HG03108 (cell line): ENCODE measurements around the gene AFF3.
"Not testable (repeated sequence)": the region's sequence is repeated elsewhere in the genome, so short reads cannot be mapped to it uniquely, and the experiment has no call there.

Experiments
- ATAC-seq: cut with Tn5 transposase; IDR thresholded peaks from one replicate; pipeline ENCODE4 v1.9.1; 2021; ENCODE audit warnings: moderate library complexity; ENCODE audit not compliant: unreplicated experiment

AFF3 gene, protein sequence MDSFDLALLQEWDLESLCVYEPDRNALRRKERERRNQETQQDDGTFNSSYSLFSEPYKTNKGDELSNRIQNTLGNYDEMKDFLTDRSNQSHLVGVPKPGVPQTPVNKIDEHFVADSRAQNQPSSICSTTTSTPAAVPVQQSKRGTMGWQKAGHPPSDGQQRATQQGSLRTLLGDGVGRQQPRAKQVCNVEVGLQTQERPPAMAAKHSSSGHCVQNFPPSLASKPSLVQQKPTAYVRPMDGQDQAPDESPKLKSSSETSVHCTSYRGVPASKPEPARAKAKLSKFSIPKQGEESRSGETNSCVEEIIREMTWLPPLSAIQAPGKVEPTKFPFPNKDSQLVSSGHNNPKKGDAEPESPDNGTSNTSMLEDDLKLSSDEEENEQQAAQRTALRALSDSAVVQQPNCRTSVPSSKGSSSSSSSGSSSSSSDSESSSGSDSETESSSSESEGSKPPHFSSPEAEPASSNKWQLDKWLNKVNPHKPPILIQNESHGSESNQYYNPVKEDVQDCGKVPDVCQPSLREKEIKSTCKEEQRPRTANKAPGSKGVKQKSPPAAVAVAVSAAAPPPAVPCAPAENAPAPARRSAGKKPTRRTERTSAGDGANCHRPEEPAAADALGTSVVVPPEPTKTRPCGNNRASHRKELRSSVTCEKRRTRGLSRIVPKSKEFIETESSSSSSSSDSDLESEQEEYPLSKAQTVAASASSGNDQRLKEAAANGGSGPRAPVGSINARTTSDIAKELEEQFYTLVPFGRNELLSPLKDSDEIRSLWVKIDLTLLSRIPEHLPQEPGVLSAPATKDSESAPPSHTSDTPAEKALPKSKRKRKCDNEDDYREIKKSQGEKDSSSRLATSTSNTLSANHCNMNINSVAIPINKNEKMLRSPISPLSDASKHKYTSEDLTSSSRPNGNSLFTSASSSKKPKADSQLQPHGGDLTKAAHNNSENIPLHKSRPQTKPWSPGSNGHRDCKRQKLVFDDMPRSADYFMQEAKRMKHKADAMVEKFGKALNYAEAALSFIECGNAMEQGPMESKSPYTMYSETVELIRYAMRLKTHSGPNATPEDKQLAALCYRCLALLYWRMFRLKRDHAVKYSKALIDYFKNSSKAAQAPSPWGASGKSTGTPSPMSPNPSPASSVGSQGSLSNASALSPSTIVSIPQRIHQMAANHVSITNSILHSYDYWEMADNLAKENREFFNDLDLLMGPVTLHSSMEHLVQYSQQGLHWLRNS (N-terminal part only)

DNA sequence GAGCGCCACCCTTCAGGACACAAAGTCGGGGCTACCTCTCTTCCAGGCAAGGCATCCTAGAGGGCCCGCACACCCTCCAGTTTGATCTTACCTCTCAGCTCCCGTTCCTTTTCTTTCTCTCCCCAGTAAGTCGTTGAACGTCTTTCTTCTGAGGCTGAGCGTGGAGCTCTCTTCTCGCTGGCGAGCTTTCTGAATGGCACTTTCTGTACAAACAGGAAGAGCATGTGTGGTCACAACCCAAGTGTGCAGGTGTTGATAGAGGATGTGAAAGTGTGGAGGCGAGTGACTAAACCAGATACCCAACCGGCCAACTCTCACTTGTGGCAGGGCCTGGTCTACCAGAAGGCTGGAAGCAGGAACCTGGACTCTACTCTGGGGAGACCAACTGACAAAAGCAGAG is at the start of gene AFF3:
TSS of gene AFF3 (minus strand) at position 198 of the 400 bp plus-strand sequence. CDS start 38,136 bp downstream, outside the sequence.
- ATAC-seq = peak; percentile 98

DNA sequence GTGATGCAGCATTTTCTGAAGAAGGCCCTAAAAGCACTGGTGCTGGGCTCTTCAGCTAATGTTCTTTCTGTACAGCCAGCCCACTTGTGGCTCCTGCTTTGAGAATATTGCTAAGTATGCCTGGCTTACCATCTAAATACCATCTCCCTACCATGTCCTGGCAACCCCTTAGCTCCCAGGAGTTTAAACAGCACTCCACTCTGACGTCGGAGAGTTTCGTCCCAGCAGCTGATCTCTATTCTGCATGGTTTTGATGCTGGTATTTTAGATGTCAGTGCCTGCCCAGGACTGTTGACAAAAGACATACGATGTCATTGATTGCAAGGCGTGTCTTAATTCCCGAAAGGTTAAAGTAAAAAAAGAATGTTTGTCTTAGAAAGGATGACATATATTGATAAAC is 47.0 kb upstream of the AFF3 start:
- no peak for ATAC-seq

DNA sequence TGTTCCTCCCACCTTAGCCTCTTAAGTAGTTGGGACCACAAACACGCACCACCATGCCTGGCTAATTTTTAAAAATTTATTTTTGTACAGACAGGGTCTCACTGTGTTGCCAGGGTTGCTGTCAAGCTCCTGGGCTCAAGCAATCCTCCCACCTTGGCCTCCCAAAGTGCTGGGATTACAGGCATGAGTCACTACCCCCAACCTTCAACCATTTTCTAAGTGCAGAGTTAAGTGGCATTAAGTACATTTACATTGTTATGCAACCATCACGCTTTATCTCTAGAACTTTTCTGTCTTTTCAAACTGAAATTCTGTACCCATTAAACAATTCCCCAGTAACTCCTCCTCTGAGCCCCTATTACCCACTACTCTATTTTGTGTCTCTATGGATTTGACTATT is 45.9 kb upstream of the AFF3 start:
- no peak for ATAC-seq

DNA sequence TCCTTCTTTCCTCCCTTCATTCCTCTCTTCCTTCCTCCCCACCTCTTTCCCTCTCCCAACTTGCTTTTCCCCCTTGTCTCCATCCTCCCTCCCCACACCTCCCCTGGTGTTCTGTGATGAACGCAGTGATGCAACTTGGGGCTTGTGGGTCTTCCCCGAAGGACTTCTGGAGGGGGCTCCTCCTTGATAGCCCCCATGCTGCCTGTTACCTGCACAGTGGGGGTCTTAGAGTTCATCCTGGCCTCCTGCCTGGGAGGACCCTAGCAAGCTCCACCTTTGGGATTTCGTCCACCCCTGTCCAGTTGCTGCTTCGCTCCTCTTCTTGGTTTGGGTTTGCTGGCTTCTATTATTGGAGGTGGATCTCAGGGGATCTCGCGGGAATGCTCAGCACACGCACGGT is 43.7 kb upstream of the AFF3 start:
- no peak for ATAC-seq

DNA sequence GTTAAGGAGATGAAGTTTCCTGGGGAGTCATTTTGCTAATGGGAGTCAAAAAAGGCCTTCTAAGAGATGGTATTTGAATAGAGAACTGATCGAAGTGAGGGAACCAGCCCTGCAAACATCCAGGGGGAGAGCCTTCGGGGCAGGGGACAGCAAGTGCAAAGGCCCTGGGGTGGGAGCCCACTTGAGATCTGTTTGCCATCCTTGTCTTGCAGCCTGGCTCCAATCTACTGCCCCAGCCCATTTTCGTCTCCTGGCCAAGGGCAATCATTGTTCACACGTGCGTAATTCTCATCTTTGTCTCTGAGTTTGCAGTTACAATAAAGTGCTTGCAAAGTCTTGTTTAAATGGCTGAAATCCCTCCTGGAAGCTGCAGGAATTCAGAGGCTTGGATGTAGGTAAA is 43.1 kb upstream of the AFF3 start:
- no peak for ATAC-seq

DNA sequence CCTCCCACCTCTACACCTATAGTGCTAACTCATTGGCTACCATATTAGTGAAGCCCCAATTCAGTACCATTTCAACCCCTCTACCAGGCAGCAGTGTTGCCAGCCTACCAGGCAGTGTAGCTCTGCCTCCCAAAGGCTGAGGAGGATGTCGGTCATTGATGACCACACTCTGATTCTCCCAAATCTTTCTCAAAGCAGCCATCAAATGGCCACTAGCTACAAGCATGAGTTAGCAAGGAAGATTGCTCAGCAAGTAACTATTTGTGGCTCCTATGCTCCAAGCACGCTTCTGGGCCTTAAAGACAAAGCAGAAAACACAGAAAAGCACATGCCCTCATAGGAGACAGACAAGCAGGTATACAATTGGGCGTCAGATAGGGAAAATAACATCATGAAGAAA is 42.7 kb upstream of the AFF3 start:
- no peak for ATAC-seq

DNA sequence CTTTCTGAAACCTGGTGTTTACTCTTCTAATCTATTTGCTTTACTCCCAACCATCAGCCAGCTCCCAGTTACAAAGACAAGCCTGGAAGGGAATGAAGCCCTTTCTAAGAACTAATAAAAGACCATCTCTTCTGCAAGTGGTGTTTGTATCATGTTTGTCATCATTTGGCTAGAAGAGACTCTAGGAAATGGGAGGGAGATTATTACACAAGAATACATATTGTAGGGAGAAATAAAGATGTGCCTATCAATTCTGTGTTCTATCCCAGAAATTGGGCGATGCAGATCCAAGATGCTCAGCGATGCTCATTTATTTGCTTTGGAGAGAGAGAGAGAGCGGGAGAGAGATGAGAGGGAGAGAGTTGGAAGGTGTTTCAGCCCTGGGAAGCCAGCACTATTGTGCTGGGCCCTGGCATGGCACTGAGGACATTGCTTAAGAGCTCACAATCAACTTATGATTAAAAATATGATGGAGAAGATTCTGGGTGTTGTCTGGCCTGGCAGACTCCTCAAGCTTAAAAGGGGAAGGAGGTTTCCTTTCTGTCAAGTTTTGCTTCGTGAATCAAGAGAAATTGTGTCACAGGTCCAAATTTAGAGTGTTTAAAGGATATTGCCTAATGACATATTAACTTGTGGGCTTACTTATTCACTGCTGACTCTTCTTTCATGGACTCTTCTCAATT is 41.8 kb upstream of the AFF3 start:
- ATAC-seq = no peak

DNA sequence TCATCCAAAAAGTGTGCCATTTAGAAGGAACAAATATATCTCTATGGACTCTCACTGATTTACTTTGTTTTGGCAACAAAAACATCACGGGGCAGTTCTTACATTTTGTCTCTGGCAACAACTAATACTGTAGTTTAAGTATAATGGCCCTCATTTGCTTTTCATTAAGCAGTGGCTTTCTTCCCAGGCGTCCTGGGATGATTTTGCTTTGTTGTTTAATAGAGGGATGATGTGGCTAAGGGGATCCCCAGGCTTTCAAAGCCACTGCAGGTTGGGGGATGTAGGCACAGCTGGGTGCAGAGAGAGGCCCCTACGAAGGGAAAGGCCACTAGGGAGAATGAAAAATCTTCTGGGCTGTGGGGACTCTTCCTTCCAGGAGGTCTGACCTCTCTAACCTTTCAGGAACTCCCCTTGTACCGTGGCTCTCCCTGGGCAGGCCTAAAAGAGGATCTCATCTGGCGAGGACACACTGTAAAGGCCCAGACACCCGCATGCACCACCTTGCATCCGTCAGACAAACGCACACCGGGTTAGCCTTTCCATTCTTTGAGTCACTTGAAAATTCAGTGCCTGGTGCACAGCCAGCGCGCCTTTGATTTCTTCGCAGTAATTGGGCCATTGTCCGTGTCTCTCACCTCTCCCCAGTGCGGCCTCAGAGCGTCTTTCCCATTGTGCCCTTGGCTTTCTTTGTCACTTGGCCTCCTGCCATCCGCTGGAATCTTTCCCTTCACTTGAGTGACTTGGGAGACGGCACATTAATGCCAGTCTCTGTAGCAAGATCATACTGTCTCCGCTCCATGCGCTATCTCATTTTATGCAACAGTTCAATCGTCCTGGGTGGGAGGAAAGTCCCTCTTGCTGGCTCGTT is 40.3 kb upstream of the AFF3 start:
- ATAC-seq = no peak

DNA sequence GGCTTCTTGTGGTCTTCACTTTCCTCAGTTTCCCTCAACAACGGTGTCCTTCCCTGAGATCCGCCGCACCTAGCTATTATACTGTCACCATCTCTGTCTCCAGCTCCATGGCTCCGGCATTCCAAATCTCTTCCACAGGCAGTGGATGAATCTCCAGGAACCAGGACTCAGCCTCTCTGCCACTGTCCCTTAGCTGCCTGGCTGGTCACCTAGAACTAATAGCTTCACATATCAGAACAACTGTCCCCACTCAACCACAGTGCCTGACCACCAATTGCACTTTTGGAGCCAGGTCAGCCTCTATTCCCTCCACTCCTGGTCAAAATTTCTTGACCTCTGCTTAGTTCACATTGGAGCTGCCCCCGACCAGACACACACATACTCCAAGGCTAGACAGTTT is 38.1 kb upstream of the AFF3 start:
- no peak for ATAC-seq

DNA sequence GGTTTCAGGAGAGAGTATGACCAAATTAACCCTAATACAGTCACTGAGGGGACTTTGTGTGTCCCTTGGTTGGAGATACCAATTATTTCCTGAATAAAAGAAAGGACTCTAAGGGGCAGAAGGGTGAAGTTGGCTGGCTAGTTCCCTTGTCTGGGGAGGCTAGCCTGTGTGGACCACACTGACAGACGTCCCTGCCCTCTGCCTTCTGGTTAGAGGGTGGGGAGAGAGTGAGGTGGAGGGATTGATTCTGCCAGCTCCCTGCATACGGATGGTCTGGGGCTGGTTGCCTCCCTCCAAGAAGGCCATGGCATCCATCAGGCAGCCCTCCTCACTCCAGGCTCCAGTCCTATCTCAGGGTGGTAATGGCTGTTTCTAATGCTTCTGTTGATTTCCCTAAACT is 37.4 kb upstream of the AFF3 start:
- ATAC-seq = no peak

DNA sequence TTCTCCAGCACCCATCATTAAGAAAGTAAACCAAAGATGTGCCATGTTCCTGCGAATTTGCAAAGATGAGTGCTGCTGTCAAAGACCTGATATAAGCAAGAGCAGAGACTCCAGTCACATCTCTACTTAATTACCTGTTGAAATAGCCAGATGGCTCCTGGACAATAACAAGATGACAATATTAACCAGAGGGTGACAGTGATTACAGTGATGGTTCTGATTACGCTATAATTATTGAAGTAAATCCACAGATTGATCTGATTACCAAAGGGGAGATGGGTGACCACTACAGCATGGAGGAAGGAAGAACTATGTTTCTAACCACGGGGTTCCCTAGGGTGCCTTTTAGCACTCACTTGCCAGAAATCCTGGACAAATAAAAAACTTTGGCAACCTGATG is 36.5 kb upstream of the AFF3 start:
- no peak for ATAC-seq

DNA sequence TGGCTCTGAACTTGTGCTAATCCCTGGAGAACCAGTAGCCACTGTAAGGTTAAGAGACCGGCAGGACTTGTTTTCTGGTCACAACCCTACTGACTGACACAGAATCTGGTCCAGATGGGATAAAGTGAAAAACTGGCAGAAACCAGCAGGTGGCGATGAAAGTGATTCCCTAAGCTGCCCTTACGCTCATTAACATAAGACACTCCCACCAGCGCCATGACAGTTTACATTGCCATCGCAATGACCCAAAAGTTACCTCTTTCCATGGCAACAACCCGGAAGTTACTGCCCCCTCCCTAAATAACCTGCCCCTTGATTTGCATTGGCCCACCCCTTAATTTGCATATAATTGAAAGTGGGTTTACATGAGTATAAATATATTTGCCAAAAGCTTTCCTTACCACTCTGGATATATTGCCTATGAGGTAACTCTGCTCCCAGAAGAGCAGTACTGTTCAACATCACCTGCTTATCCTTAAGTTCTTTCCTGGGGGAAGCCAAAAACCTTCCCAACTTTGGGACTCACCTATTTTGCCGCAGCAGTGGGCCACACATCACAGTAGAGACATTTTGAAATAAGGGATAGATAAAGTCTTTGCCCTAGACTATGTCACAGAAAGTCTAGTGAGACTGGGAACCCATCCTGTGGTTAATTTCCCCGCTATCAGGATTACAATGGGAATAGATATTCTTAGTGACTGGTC is 35.8 kb upstream of the AFF3 start:
- no peak for ATAC-seq

DNA sequence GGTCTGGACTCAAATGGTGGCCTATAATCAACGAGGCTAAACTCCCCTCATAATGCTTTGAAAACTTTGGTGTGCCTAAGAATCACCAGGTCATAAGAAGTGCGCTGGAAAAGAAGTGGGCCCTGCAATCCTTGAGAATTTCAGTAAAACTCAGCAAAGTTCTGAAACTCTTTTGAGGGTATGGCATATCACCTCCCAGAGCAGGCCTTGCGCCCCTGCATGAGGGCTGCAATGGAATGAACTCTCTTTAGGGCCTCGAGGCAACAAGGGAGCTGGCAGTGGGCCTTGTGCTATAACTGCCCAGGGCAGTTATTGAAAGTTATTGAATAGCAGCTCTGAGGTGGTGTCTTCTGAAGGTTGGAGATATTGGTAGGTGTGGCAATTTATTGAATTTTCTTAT is 34.5 kb upstream of the AFF3 start:
- ATAC-seq = no peak

DNA sequence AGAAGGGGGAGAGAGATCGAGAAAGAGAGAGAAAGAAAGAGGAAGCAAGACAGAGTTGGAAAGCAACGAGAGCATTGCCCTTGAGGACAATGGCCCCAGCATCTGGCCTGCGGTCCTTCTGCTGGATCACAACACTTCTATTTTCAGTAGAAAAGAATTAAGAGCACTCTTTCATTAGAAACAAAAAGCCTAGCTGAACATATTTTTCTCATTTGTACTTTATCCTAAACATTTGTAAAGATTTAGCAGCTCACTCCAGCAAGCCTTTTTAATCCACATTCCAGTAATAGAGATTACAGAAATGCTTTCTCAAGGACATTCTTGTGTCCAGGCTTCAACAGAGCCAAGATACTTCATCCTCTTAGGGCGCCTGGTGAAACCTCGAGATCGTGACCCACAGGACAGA is 31.6 kb upstream of the AFF3 start:
- ATAC-seq = no peak

DNA sequence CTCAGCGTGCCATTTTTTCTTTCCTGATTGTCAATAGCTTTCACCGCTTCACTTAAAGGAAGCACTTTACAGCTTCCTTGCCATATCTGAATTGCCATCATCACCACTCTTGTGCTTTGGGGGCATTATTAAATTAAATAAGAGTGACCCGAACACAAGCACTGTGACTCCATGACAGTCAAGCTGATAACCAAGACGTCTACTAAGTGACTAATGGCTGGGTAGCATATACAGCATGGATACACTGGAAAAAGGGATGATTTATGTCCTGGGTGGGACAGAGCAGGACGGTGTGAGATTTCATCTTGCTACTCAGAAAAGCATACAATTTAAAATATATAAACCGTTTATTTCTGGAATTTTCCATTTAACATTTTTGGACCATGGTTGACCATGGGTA is 24.3 kb upstream of the AFF3 start:
- ATAC-seq = no peak

DNA sequence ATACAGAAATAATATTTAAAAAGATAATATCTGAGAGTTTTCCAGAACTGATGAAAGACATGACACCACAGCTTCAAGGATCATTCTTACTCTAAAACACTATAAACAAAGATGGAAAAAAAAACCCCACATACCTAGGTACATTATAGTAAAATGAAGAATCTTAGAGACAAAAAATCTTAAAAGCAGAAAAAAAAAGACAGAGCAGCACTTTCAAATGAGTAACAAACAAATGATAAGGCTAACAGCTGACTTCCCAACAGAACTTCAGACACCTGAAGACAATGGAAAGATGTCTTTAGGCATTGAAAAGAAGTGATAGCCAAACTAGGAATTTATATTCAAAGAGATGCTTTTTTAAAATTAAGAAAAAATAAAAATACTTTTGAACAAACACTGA is 21.2 kb upstream of the AFF3 start:
- no peak for ATAC-seq

DNA sequence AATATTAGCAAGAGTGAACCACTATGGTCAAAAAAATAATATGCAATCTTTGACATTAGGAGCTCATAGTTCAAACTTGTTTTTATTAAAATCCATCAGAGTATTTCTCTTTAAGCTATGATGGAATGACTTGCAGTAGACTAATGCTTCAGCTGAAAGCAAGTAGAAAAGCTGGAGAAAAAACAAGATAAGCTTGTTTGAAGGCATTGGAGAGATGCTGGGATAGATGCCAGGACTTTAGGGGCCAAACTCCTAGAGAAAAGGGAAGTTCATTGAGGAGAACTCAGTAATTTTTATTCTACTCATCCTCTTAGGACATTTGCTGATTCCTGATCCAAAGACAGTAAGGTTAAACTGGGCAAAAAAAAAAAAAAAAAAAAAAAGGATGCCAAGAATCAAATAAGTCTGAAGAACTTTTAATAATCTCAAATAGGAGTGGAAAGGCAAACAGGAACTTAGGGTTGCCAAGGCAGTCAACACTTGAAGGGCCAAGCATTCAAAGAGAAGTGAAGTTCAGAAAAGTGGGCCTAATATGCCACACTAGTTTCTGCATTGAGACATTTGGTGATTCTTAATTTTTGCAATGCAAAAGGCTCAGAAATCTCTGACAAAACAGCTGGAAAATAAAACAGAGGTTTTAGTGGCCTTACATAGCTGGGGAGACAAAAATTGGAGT is 19.7 kb upstream of the AFF3 start:
- no peak for ATAC-seq

DNA sequence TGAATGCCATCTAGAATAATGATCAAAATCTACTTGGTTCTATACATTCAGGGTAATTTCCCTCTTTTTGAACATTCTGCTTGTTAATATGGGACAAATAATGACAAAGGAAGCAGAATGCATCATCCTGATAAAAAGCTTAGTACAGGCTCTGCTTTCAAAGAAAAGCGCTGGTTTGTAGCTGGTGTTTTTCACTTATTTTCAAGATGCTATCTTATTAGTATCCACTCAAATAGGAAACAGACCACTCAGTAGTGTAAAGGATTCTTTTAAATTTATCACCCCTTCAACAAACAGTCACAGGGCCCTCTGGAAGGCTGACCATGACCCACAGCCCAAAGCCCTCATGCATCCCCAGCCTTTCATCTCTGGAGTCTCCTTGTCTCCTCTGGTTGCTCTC is 18.0 kb upstream of the AFF3 start:
- ATAC-seq = no peak

DNA sequence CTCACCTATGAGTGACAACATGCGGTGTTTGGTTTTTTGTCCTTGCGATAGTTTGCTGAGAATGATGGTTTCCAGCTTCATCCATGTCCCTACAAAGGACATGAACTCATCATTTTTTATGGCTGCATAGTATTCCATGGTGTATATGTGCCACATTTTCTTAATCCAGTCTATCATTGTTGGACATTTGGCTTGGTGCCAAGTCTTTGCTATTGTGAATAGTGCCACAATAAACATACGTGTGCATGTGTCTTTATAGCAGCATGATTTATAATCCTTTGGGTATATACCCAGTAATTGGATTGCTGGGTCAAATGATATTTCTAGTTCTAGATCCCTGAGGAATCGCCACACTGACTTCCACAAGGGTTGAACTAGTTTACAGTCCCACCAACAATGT is 9.4 kb upstream of the AFF3 start:
- not testable (repeated sequence) for ATAC-seq
